Mammary epithelial cell (primary cell): ENCODE measurements around the gene LY6G5C.

Experiments used
- EZH2 ChIP-seq: IDR thresholded peaks from 2 replicates; pipeline ENCODE4 v1.6.1; 2012; ENCODE audit warnings: low read length, inconsistent platforms, borderline replicate concordance
- TF ChIP-seq, protein P1 (sequence below), 2 donors: IDR thresholded peaks in 1 of 2; conservative IDR thresholded peaks in 1 of 2; 2 replicates each; pipeline ENCODE4 v1.5.1; 2011 to 2012; ENCODE audit warnings: inconsistent platforms in 2 of 2, low read length in 2 of 2, mild to moderate bottlenecking in 2 of 2, control low read depth in 1 of 2, low read depth in 1 of 2; ENCODE audit not compliant: insufficient read depth in 1 of 2; ENCODE audit errors: extremely low read depth in 1 of 2

DNA sequence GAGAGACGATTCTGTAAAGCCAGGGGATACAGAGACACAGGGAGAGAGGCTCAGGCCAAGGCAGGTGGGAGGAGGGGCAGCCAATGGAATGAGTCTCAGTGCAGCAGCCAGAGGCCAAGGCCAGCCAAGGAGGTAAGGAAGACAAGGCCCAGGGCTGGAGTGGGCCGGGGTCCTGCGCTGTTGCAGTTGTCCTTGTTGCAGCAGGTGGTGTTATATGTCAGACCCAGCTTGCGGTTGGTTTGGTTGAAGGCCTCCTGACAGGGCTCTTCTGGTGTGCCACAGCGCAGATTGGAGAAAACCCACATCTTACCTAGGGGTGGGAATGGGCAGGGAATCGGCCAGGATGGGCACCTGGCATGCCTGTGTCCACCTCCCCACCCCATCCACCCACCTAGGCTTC lies 38.1 kb upstream of the LY6G5C start:
- TF ChIP-seq, protein P1, sequence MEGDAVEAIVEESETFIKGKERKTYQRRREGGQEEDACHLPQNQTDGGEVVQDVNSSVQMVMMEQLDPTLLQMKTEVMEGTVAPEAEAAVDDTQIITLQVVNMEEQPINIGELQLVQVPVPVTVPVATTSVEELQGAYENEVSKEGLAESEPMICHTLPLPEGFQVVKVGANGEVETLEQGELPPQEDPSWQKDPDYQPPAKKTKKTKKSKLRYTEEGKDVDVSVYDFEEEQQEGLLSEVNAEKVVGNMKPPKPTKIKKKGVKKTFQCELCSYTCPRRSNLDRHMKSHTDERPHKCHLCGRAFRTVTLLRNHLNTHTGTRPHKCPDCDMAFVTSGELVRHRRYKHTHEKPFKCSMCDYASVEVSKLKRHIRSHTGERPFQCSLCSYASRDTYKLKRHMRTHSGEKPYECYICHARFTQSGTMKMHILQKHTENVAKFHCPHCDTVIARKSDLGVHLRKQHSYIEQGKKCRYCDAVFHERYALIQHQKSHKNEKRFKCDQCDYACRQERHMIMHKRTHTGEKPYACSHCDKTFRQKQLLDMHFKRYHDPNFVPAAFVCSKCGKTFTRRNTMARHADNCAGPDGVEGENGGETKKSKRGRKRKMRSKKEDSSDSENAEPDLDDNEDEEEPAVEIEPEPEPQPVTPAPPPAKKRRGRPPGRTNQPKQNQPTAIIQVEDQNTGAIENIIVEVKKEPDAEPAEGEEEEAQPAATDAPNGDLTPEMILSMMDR (conservative IDR thresholded peaks at IDR 0.05 in 1 of 2, IDR thresholded peaks at IDR 0.05 in 1 of 2; ENCODE audit: extremely low read depth in 1 of 2, insufficient read depth in 1 of 2, low read depth in 1 of 2, low read length in 2 of 2): no peak
- TF ChIP-seq EZH2: no peak
